Activated gamma-delta T cell treated with Interleukin-2 at 50 U/mL for 16 hours (primary cell): ENCODE measurements around the gene TRIM40.
"Not testable (repeated sequence)": the region's sequence is repeated elsewhere in the genome, so short reads cannot be mapped to it uniquely, and the experiment has no call there.

Source experiments
- DNase-seq: peaks from one replicate; pipeline ENCODE4 v3.0.0-alpha.2; 2020

Gene TRIM40

GRCh38 chr6:30165238-30165637, 29.3 kb downstream of the TRIM40 start:
- not testable (repeated sequence) for DNase-seq

- no peak for DNase-seq
These were observed 31.2 kb downstream of the TRIM40 start for GRCh38 chr6:30167101-30167500.

DNA sequence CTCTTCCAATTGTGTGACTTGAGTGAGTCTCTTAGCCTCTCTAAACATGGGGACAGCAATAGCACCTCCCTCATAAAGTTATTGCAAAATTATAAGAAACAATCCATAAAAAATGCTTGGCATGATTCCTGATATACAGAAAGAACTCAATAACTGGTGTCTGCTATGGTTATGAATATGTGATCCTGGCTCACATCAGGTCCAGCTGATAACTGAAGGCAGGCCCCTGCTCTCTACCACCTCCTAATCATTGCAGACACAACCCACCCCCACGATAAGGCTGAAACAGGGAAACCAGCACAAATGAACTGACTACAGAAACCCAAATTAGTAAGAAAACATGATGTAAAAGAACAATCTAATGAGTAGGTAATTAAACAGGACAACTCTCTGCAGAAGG, 32.8 kb downstream of the TRIM40 start:
- no peak for DNase-seq

- DNase-seq = no peak
These were observed 34.0 kb downstream of the TRIM40 start for GRCh38 chr6:30169658-30170614.

DNA sequence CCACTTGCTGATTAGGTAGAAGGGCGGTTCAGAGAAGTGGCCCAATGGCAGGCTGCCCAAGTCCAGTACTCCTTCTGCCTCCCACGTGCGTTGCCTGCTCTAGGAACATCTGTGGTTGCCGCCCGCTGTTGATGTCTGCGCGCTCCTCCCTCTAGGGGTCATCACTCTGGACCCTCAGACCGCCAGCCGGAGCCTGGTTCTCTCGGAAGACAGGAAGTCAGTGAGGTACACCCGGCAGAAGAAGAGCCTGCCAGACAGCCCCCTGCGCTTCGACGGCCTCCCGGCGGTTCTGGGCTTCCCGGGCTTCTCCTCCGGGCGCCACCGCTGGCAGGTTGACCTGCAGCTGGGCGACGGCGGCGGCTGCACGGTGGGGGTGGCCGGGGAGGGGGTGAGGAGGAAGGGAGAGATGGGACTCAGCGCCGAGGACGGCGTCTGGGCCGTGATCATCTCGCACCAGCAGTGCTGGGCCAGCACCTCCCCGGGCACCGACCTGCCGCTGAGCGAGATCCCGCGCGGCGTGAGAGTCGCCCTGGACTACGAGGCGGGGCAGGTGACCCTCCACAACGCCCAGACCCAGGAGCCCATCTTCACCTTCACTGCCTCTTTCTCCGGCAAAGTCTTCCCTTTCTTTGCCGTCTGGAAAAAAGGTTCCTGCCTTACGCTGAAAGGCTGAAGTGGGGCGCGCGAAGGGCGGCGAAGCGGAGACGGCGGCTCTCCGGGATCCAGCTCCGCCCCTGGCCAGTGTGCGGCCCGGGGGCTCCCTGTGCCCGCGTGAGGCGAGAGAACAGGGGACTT, 35.9 kb downstream of the TRIM40 start:
- no peak for DNase-seq

GRCh38 chr6:30172681-30173080, 36.7 kb downstream of the TRIM40 start:
- no peak for DNase-seq

DNA sequence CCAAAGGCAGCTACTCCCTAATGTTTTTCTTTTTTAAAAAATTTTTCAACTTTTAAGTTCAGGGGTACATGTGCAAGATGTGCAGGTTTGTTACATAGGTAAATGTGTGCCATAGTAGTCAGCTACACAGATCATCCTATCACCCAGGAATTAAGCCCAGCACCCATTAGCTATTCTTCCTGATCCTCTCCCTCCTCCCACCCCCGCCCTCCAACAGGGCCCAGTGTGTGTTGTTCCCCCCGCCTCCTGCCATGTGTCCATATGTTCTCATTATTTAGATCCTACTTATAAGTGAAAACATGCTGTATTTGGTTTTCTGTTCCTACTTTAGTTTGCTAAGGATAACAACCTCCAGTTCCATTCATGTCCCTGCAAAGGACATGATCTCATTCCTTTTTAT, 39.8 kb downstream of the TRIM40 start:
- no peak for DNase-seq

DNA sequence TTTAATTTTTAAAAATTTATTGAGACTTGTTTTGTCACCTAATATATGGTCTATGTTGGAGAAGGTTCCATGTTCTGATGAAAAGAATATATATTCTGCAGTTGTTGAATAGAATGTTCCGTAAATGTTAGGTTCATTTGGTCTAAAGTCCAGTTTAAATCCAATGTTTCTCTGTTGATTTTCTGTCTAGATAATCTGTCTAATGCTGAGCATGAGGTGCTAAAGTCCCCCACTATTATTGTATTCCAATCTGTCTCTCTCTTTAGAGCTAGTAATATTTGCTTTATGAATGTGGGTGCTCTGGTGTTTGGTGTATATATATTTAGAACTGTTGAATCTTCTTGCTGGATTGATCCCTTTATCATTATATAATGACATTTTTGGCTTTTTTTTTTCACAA, 42.9 kb downstream of the TRIM40 start:
- no peak for DNase-seq

DNA sequence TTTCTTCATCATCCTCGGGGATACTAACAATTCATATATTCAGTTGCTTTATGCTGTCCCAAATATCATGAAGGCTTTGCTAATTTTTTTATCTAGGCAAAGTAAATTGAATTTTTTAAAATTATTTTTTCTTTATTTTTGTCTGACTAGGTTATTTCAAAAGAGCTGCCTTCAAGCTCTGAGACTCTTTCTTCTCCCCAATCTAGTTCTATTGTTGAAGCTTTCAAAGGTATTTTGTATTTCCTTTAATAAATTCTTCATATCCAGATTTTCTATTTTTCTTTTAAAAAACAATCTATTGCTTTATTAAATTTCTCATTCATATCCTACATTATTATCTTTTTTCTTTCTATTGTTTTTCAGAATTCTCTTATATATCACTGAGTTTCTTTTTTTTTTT, 44.2 kb downstream of the TRIM40 start:
- no peak for DNase-seq

GRCh38 chr6:30184417-30185031, 48.6 kb downstream of the TRIM40 start:
- DNase-seq = no peak

- DNase-seq = no peak
These were observed 50.0 kb downstream of the TRIM40 start for GRCh38 chr6:30185846-30186484.

DNA sequence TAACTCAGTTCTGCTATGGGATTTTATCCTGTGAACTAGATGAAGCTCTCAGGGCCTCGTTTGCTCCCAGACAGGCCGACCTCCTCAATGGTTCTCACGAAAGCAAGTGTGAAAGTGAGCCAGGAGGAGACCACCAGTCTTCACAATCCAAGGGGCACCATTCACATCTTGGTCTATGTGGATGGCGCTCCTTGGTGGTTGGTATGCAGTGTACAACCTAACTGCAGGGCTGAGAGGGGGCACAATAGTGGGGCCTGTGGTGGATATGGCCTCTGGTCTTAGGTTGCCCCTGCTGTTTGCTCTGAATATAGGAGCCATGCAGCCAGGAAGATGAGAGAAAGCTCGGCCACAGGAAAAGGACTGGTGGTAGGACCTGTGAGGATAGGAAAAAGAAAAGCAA, 52.6 kb downstream of the TRIM40 start:
- DNase-seq = no peak

DNA sequence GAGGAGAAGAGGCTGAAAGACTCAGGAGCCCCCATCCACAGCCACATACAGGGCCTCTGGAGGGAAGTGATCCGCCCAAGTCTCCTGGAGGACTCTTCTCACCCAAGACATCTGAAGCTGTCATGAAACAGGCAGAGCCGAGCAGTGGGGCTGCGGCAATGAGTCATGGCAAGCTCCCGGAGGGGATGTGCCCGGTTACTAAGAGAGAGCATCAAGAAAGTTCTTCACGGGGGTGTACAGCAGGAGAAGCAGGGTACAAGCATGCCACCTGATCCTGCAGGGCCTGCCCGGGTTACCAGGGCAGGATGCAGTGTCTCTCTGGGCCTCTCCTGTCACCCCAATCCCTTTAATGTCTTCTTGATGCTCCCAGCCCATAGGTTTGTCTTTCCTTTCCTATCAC, 56.1 kb downstream of the TRIM40 start:
- no peak for DNase-seq

- DNase-seq = no peak
These were observed 59.1 kb downstream of the TRIM40 start for GRCh38 chr6:30194797-30195690.

GRCh38 chr6:30195951-30196350, 60.0 kb downstream of the TRIM40 start:
- DNase-seq = no peak

DNA sequence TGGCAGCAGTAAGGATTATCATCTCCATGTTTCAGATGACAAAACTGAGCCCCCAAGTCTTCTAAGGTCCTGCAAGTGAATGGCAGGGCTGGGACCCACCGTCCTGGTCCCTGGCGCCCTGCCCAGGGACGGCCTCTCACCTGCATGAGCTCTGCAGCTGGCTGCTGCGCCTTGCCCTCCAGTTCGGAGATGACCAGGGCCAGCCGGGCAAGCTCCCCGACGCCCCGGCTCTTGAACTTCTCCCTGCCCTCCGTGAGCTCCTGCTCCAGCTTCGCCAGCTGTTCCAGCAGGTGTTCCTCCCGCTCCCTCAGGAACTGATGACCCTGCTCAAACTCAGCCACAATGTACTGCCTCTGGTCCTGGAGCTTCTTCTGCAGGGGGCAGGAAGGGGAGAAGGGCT, 60.4 kb downstream of the TRIM40 start:
- no peak for DNase-seq
